Body of pancreas (tissue), 4 donors: ENCODE data around the gene ALCAM.

Source experiments
- CTCF ChIP-seq, 7 experiments: fragments of 450-650 bp in 4 of 7; fragments of 200-600 bp in 3 of 7; sonication (generic) in 3 of 7; IDR thresholded peaks; one replicate each; pipeline ENCODE4 v1.5.1; 2016 to 2019; ENCODE audit warnings: antibody characterized with exemption in 7 of 7
- POLR2A ChIP-seq, 3 donors: fragments of 450-650 bp; IDR thresholded peaks; one replicate each; pipeline ENCODE4 v1.6.1; 2016; ENCODE audit warnings: antibody characterized with exemption in 3 of 3, mild to moderate bottlenecking in 2 of 3

DNA sequence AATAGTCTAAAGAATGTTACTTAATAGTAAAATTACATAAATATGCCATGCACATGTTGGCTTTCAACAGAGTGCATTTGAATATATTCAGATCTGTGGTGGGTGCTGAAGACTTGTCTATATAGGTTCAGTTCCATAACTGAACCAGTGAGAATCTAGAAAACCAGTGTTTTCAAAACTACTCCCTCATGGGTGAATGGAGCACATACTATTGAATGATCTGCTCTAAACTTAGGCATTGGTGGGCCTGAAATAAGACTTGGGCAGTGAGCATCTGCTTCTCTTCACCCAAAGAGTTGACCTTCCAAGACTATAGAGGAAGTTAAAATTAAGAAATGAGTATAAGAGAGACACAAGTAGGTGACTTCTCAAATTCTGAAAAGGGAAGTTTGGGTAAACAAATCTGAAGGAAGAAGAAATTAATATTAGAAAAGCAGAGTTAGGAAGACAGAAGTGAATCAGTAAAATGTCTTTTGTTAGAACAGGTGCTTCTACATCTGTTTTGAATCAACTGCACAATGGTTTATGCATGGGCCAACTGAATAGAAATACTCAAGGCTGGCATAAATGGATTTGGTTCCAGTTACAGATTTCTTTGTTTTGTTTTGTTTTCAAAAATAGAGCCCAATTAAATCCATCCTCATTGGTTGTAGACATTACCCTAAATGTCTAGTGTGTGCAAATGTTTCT, 19.3 kb downstream of the ALCAM start:
- TF ChIP-seq CTCF (IDR thresholded peaks at IDR 0.05): no peak
- TF ChIP-seq POLR2A (IDR thresholded peaks at IDR 0.05): no peak
